ENCODE measurements around the gene CCSAP.
"Not testable (repeated sequence)": the region's sequence is repeated elsewhere in the genome, so short reads cannot be mapped to it uniquely, and the experiment has no call there.

The CCSAP gene

GRCh38 chr1:229325401-229325800, 17.4 kb downstream of the CCSAP start:
- peak; percentile 50 for DNase-seq

- DNase-seq: no peak
These were observed 18.8 kb downstream of the CCSAP start for GRCh38 chr1:229323885-229324553.

GRCh38 chr1:229323201-229323600, 19.6 kb downstream of the CCSAP start:
- DNase-seq: no peak

- no peak for DNase-seq
These were observed 23.4 kb downstream of the CCSAP start for GRCh38 chr1:229319487-229319886.

GRCh38 chr1:229318056-229318455, 24.8 kb downstream of the CCSAP start:
- DNase-seq: no peak

GRCh38 chr1:229316166-229316565, 26.7 kb downstream of the CCSAP start:
- DNase-seq: no peak

GRCh38 chr1:229310833-229311232, 32.0 kb downstream of the CCSAP start:
- no peak for DNase-seq

- no peak for DNase-seq
These were observed 33.2 kb downstream of the CCSAP start for GRCh38 chr1:229309684-229310083.

- no peak for DNase-seq
These were observed 33.8 kb downstream of the CCSAP start for GRCh38 chr1:229309074-229309473.

GRCh38 chr1:229305392-229305791, 37.5 kb downstream of the CCSAP start:
- no peak for DNase-seq

GRCh38 chr1:229303855-229304254, 39.0 kb downstream of the CCSAP start:
- no peak for DNase-seq

- no peak for DNase-seq
These were observed 40.1 kb downstream of the CCSAP start for GRCh38 chr1:229302740-229303139.

GRCh38 chr1:229300099-229300757, 42.6 kb downstream of the CCSAP start:
- DNase-seq: no peak

GRCh38 chr1:229298887-229299503, 43.9 kb downstream of the CCSAP start:
- DNase-seq: no peak

- no peak for DNase-seq
These were observed 44.4 kb downstream of the CCSAP start for GRCh38 chr1:229298420-229298819.

- no peak for DNase-seq
These were observed 45.1 kb downstream of the CCSAP start for GRCh38 chr1:229297746-229298145.

GRCh38 chr1:229296541-229296941, 46.3 kb downstream of the CCSAP start:
- DNase-seq: no peak

GRCh38 chr1:229295745-229296144, 47.1 kb downstream of the CCSAP start:
- no peak for DNase-seq

GRCh38 chr1:229293528-229294204, 49.2 kb downstream of the CCSAP start:
- no peak for DNase-seq

- DNase-seq: not testable (repeated sequence)
These were observed 51.2 kb downstream of the CCSAP start for GRCh38 chr1:229291686-229292085.

- DNase-seq: no peak
These were observed 54.3 kb downstream of the CCSAP start for GRCh38 chr1:229288516-229288915.

GRCh38 chr1:229287267-229287666, 55.6 kb downstream of the CCSAP start:
- no peak for DNase-seq

GRCh38 chr1:229286099-229286766, 56.6 kb downstream of the CCSAP start:
- no peak for DNase-seq
